K562 (cell line): ENCODE results near the gene SHE. TPM values are rescaled to one million over a fixed set of nuclear protein-coding genes. Genes with fewer than 3 reads are reported as not detected.
A peak's percentile ranks its signal among the peaks of the same experiment; 100 is the strongest.

Experiments used
- ATAC-seq: fragments of 200-7000 bp; cut with Tn5 transposase; 3 replicates; pipeline ENCODE4 v1.9.1; 2020; ENCODE audit warnings: moderate library complexity
- BruUV-seq: library from RNA; stranded (reverse); fragments of 400-500 nt; replicated peaks from 2 replicates; lab custom pipeline; 2021; lab: Mats Ljungman, UMichigan
- CTCF ChIA-PET: fragments of 300-600 bp; formaldehyde crosslinking; extraction: SDS; loops from one replicate; lab custom pipeline; 2021; ENCODE audit warnings: low intra/inter-chr PET ratio; lab: Yijun Ruan, JAX
- POLR2A ChIA-PET: fragments of 300-600, 350-650 bp; sonication (Branson Sonifier 250); formaldehyde crosslinking; extraction: SDS; loops from one replicate; lab custom pipeline; 2021; ENCODE audit warnings: antibody characterized with exemption, inconsistent platforms; lab: Yijun Ruan, JAX
- DNase-seq, 4 experiments: peaks; one replicate each; pipeline versions ENCODE4 v3.0.0 to v3.0.0-alpha.2; 2011 to 2018; ENCODE audit warnings: low spot score in 3 of 4, mixed read lengths in 3 of 4; ENCODE audit errors: extremely low read depth in 1 of 4
- FAIRE-seq: peaks from 2 replicates; lab custom pipeline; 2011; peaks lifted over from hg19 to GRCh38; lab: Jason Lieb, UNC
- H2AFZ ChIP-seq: 2 replicates; pipeline ENCODE4 v1.6.0; 2011; ENCODE audit warnings: low read depth, low read length, control low read depth, inconsistent platforms
- H3K27ac ChIP-seq: fragments of 200-600 bp; 3 replicates; pipeline ENCODE4 v1.8.0; 2011; ENCODE audit warnings: low read depth, mild to moderate bottlenecking, control low read depth, inconsistent platforms, low read length, moderate library complexity, mixed read lengths; ENCODE audit errors: extremely low read depth
- H3K27me3 ChIP-seq, 2 experiments: fragments of 300-600 bp in 1 of 2; 2 replicates in 1 of 2; 3 replicates in 1 of 2; pipeline versions ENCODE4 v1.6.0 to v1.8.0; 2011; ENCODE audit warnings: inconsistent platforms in 2 of 2, low read length in 2 of 2, mild to moderate bottlenecking in 1 of 2, mixed read lengths in 1 of 2, moderate library complexity in 1 of 2; ENCODE audit not compliant: control insufficient read depth in 2 of 2, insufficient read depth in 2 of 2
- H3K36me3 ChIP-seq: fragments of 300-600 bp; 3 replicates; pipeline ENCODE4 v1.8.0; 2011; ENCODE audit warnings: mild to moderate bottlenecking, low read length, inconsistent platforms; ENCODE audit not compliant: control insufficient read depth, insufficient read depth
- H3K4me1 ChIP-seq, 2 experiments: fragments of 200-600 bp in 1 of 2; replicated peaks in 1 of 2; 2 replicates in 1 of 2; 3 replicates in 1 of 2; pipeline versions ENCODE4 v1.5.1 to v1.8.0; 2011; ENCODE audit warnings: inconsistent platforms in 2 of 2, low read length in 2 of 2, mild to moderate bottlenecking in 1 of 2, mixed read lengths in 1 of 2, moderate library complexity in 1 of 2; ENCODE audit not compliant: control insufficient read depth in 2 of 2, insufficient read depth in 2 of 2
- H3K4me2 ChIP-seq: 2 replicates; pipeline ENCODE4 v1.6.1; 2011; ENCODE audit warnings: low read length, control low read depth, inconsistent platforms, mixed read lengths; ENCODE audit not compliant: insufficient read depth
- H3K4me3 ChIP-seq: fragments of 200-600 bp; sonication (generic), shearing (Covaris generic); 2 replicates; pipeline ENCODE4 v1.5.1; 2016; ENCODE audit warnings: control low read depth, inconsistent platforms
- H3K79me2 ChIP-seq: fragments of 200-600 bp; 3 replicates; pipeline ENCODE4 v1.8.0; 2011; ENCODE audit warnings: low read length, inconsistent platforms; ENCODE audit not compliant: control insufficient read depth, insufficient read depth
- H3K9ac ChIP-seq, 2 experiments: 2 replicates each; pipeline versions ENCODE4 v1.6.0 to v1.6.1; 2011; ENCODE audit warnings: low read depth in 2 of 2, low read length in 2 of 2, control low read depth in 1 of 2, inconsistent platforms in 1 of 2, mild to moderate bottlenecking in 1 of 2, mixed read lengths in 1 of 2; ENCODE audit not compliant: insufficient read depth in 1 of 2
- H3K9me1 ChIP-seq: one replicate; pipeline ENCODE4 v1.6.0; 2011; ENCODE audit warnings: inconsistent platforms, mild to moderate bottlenecking, low read length, moderate library complexity; ENCODE audit not compliant: control insufficient read depth, insufficient read depth
- H3K9me3 ChIP-seq: replicated peaks from 2 replicates; pipeline ENCODE4 v1.5.1; 2011; ENCODE audit warnings: low read depth, low read length, inconsistent platforms; ENCODE audit not compliant: control insufficient read depth, insufficient read depth
- H4K20me1 ChIP-seq: replicated peaks from 2 replicates; pipeline ENCODE4 v1.6.1; 2011; ENCODE audit warnings: low read length, inconsistent platforms, mixed read lengths; ENCODE audit not compliant: control insufficient read depth, insufficient read depth
- MAFG ChIP-seq: fragments of 450-650 bp; conservative IDR thresholded peaks from 2 replicates; pipeline ENCODE4 v1.6.1; 2016; ENCODE audit warnings: missing genetic modification characterization, missing compliant biosample characterization
- ZBED1 ChIP-seq: IDR thresholded peaks from 2 replicates; pipeline ENCODE4 v1.6.1; 2014
- ZNF217 ChIP-seq: sonication (generic); formaldehyde crosslinking; IDR thresholded peaks from 2 replicates; pipeline ENCODE4 v1.8.0; 2022; ENCODE audit warnings: mild to moderate bottlenecking, missing genetic modification reagents
- ZNF318 ChIP-seq, 2 experiments: fragments of 450-650 bp; IDR thresholded peaks; 2 replicates each; pipeline ENCODE4 v1.6.1; 2016; ENCODE audit warnings: mild to moderate bottlenecking in 2 of 2, borderline replicate concordance in 1 of 2, low read depth in 1 of 2, moderate library complexity in 1 of 2
- WGBS: fragments of 100-300 bp; shearing (Covaris generic); methylation state at CpG from one replicate; pipeline ENCODE4 v1.1.6; 2016; ENCODE audit warnings: low coverage, mixed read lengths; ENCODE audit not compliant: insufficient coverage; ENCODE audit errors: missing lambda C conversion rate; 5-methylcytosine and 5-hydroxymethylcytosine counted together
- in situ Hi-C: fragments of 300-500 bp; cut with MboI; formaldehyde crosslinking; loops from 4 replicates; pipeline ENCODE4 v1.15.0; 2018; ENCODE audit warnings: inconsistent platforms, mixed read lengths
- intact Hi-C: fragments of 100-400 bp; cut with micrococcal nuclease; formaldehyde crosslinking; loops from 2 replicates; pipeline ENCODE4 v1.14.2; 2022
- polyA plus RNA-seq, 8 experiments: library from polyadenylated mRNA; depleted of rRNA in 4 of 8; stranded (reverse) in 5 of 8; unstranded in 3 of 8; fragments of >200 nt; fragmentation: Nextera tagmentation in 2 of 8; fragmentation: Illumina TruSeq in 1 of 8; extraction: Ambion mirVana in 2 of 8; extraction: Trizol in 1 of 8; gene quantifications; 2 replicates each; pipeline versions ENCODE4 v1.2.1 to v1.2.3, GENCODE V29; 2011 to 2014; ENCODE audit warnings: inconsistent platforms in 1 of 8, missing spikeins in 1 of 8
- total RNA-seq, 7 experiments: library from RNA; depleted of rRNA in 6 of 7; stranded (reverse); fragments of >200 nt in 6 of 7; fragmentation: Illumina TruSeq in 2 of 7; extraction: Trizol in 2 of 7; gene quantifications; 2 replicates each; pipeline versions ENCODE4 v1.2.1 to v1.2.3, GENCODE V29; 2011 to 2021; ENCODE audit warnings: low replicate concordance in 1 of 7

Gene SHE
- total and polyA plus RNA-seq, 9 of the 15 experiments (the other 6 are each of a cell fraction or from before 2014, with no cell fraction given) = 0.01 to 0.05 TPM; not detected in 7

GRCh38 chr1:154466206-154466605 lies 36.0 kb downstream of the SHE start (continued):
- TF ChIP-seq MAFG (tag) = peak; percentile 96

GRCh38 chr1:154465621-154466195 lies 36.5 kb downstream of the SHE start:
- in situ Hi-C loops (no loop called here), intact Hi-C loops (loop anchor here (2.0 to 10.0 kb wide), 4 partner anchors 58 to 271 kb away; partner anchors contain the start of genes HAX1, IL6R and TPM3)
- Histone ChIP-seq H3K4me3 (no peak overlapping the region), H3K9ac (peak overlapping the region in 1 of 2 experiments; percentile 67; a peak in 1 of 4 replicates), H3K27me3 (peaks cover 0 to 7% of the 10 kb centered on the region in 2 experiments; a peak in 2 of 5 replicates), H4K20me1 (no peaks in the 10 kb centered on the region), H3K4me2 (no peak overlapping the region), H3K9me3 (no peaks in the 10 kb centered on the region), H3K79me2 (no peaks in the 10 kb centered on the region), H3K4me1 (peaks cover 7 to 23% of the 10 kb centered on the region in 2 experiments), H2AFZ (peak overlapping the region; percentile 61), H3K36me3 (no peaks in the 10 kb centered on the region), H3K27ac (no peak overlapping the region), H3K9me1 (no peaks in the 10 kb centered on the region)
- WGBS = 44% methylated on average over 8 of the region's 8 CpGs
- CTCF ChIA-PET = no interaction called here
- FAIRE-seq = no peak
- DNase-seq = no peak
- POLR2A ChIA-PET = interaction anchor here (0.9 to 1.1 kb wide), 2 partner anchors 31 to 75 kb away, joined by 4 read pairs; no protein-coding TSS in a partner anchor
- ATAC-seq = no peak
- no TSS peak for BruUV-seq
- no peak for TF ChIP-seq ZBED1
- no peak for TF ChIP-seq ZNF318 (IDR thresholded peaks at IDR 0.05; ENCODE audit: borderline replicate concordance in 1 of 2, low read depth in 1 of 2)
- no peak for TF ChIP-seq ZNF217
